Retinal pigment epithelial cell (primary cell): ENCODE data around the gene ATP2C1.

Experiments
- DNase-seq: peaks from one replicate; pipeline ENCODE4 v3.0.0-alpha.2; 2010; ENCODE audit warnings: low read depth
- H3K4me3 ChIP-seq: 2 replicates; pipeline ENCODE4 v1.5.1; 2011; ENCODE audit warnings: mild to moderate bottlenecking, low read length, control low read depth, moderate library complexity
- TF ChIP-seq, protein P1 (sequence below): conservative IDR thresholded peaks from 2 replicates; pipeline ENCODE4 v1.5.1; 2011; ENCODE audit warnings: low read depth, low read length, control low read depth, inconsistent platforms

Gene ATP2C1

DNA sequence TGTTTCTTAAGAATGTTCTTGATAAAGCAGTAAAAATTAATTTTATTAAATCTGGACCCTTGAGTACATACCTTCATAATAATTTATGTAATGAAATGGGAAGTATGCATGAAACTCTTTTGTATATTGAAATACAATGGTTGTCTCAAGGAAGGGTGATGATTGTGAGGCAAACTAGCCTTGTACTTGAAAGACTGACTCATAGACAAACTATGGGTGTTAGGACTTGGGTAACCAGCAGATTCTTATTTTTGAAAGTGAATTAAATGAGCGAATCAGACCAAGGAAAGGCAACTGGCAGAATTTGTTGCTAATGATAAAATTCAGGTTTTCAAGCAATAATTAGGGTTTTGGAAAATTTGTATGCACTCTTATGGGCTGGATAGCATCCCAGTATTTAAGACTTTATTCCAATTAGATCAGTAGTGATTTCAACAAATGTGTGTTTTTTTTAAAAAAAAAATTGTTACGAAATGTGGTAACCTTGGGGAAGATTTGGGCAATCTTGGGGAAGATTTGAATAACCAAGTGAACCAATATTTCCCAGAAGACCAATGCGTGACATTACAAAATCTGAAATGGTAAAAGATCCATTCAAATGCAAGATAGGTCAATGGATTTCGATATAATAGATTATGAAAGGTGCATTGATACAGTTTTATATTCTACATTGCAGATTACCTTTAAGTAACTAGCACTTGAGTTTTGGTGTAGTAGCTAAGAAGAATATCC, 42.0 kb downstream of the ATP2C1 start:
- TF ChIP-seq, protein P1, sequence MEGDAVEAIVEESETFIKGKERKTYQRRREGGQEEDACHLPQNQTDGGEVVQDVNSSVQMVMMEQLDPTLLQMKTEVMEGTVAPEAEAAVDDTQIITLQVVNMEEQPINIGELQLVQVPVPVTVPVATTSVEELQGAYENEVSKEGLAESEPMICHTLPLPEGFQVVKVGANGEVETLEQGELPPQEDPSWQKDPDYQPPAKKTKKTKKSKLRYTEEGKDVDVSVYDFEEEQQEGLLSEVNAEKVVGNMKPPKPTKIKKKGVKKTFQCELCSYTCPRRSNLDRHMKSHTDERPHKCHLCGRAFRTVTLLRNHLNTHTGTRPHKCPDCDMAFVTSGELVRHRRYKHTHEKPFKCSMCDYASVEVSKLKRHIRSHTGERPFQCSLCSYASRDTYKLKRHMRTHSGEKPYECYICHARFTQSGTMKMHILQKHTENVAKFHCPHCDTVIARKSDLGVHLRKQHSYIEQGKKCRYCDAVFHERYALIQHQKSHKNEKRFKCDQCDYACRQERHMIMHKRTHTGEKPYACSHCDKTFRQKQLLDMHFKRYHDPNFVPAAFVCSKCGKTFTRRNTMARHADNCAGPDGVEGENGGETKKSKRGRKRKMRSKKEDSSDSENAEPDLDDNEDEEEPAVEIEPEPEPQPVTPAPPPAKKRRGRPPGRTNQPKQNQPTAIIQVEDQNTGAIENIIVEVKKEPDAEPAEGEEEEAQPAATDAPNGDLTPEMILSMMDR: no peak
- H3K4me3 ChIP-seq: no peak overlapping the region
- no peak for DNase-seq

DNA sequence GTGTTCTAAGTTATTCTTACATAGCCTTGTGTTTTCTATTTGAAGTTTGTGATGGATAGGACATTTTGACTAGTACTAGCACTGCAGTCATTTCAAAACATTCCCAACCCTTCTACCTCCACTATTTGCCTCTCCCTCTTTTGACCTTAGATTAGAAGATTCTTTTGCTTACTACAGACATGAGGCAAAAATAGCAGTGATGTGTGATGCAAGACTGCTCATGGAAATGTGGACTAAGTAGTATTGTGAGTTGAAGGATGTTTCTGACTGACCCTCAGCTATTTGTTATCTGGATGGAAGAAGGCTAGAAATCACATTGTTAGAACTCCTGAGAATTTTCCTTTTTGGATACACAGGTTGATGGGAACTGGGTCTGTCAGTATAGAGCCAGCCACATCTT, 45.9 kb downstream of the ATP2C1 start:
- DNase-seq: no peak
- no peak overlapping the region for H3K4me3 ChIP-seq
- TF ChIP-seq, protein P1: no peak

DNA sequence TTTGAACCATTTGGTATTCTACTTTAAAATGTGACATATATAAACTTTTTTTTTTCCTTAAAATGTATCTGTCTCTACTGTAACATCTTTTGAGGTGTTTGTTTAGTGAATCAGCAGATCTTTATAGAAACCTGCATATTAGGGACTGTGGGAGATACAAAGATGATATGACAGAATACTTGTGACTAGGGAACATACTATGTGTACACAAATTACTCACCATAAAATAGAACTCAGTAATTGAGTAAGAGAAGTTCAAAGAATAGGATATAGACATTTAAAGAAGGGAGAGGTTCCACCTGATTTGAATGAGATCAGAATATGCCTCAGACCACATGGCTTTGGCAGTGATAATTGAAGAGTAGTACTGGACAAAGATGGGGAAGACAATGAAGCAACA, 47.9 kb downstream of the ATP2C1 start:
- no peak for DNase-seq
- no peak overlapping the region for H3K4me3 ChIP-seq
- TF ChIP-seq, protein P1: no peak

DNA sequence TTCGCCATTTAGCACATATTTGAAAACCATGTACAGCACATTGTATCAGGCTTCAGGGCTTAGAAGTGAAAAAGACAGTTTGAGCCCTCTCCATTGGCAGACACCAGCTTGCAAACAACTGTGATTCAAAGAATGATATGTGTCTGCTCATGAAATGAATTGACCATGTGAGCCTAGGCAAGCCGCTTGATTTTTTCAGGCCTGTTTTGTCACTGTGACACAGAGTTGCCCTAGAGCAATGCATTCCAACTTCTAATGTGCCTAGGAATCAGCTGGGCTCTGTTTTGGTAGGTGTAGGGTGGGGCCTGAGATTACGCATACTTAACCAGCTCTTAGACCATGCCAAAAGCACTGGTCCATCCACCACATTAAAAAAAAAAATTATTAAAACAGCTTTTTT, 53.0 kb downstream of the ATP2C1 start:
- DNase-seq: no peak
- H3K4me3 ChIP-seq: no peak overlapping the region
- TF ChIP-seq, protein P1: no peak

DNA sequence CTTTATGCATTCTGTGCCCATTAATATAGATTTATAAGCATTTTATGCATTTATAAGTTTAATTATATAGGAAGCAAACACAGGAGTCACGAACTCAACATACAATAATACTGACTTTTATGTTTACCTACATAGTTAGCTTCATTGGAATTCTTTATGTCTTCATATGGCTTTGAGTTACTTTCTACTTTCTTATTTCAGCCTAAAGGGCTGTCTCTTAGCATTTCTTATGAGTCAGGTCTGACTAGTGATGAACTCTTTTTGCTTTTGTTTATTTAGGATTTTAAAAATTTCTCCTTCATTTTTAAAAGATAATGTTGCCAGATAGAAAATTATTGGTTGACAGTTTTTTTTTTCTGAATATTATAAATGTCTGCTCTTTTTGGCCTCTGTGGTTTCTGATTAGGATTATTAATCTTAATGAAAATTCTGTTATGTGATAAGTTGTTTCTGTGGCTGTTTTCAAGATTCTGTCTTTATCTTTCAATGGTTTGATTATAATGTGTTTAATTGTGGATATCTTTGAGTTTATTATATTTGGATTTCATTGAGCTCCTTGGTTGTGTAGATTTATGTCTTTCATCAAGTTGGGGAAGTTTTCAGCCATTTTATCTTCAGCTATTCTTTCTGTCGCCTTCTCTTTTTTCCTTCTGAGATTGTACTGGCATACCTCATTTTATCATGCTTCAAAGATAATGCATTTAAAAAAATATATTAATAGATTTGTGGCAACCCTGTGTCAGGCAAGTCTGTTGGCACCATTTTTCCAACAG, 54.3 kb downstream of the ATP2C1 start:
- TF ChIP-seq, protein P1: no peak
- no peak overlapping the region for H3K4me3 ChIP-seq
- no peak for DNase-seq

DNA sequence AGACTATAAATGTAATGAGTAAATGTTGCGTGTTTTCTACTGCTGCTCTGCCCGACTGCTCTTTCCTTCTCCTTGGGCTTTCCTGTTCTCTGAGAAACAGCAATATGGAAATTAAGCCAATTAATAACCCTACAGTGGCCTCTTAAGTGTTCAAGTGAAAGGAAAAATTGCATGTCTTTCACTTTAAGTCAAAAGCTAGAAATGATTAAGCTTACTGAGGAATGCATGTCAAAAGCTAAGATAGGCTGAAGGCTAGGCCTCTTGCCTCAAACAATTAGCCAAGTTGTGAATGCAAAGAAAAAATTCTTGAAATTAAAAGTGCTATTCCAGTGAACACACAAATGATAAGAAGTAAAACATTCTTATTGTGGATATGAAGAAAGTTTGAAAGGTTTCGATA, 55.0 kb downstream of the ATP2C1 start:
- peak; percentile 33 for DNase-seq
- H3K4me3 ChIP-seq: no peak overlapping the region
- TF ChIP-seq, protein P1: no peak

DNA sequence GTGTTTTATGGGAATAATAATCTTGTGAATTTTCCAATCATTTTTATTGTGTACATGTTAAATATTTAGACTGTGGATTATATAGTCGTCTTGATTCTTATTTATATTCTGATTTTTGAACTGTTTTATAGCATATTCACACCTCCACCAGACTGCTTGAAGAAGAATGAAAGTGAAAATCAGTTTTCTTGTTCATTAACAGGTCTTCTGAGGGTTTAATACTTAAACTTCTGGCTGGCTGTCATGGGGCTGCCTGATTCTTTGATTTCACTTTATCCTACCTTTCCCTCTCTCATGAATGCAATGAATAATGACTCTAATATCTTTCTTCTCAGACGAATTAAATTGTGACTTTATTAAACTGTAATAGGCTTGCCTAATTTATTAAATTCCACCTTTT, 56.2 kb downstream of the ATP2C1 start:
- TF ChIP-seq, protein P1: no peak
- DNase-seq: no peak
- no peak overlapping the region for H3K4me3 ChIP-seq
